OCI-LY1 (cell line): ENCODE results near the gene BAIAP2L2.

Experiments
- H2AFZ ChIP-seq: fragments of 200-600 bp; sonication (generic), shearing (Covaris generic); 2 replicates; pipeline ENCODE4 v1.6.0; 2014; ENCODE audit warnings: antibody characterized with exemption, mild to moderate bottlenecking, low read length
- H3F3A ChIP-seq: fragments of 200-600 bp; sonication (generic), shearing (Covaris generic); 2 replicates; pipeline ENCODE4 v1.6.0; 2014; ENCODE audit warnings: mild to moderate bottlenecking, antibody characterized with exemption, low read length, moderate library complexity; ENCODE audit not compliant: insufficient read depth
- H3K27ac ChIP-seq: fragments of 200-600 bp; sonication (generic); 2 replicates; pipeline ENCODE4 v1.5.1; 2014; ENCODE audit warnings: low read length, mixed run types, mild to moderate bottlenecking, low read depth; ENCODE audit not compliant: poor library complexity, severe bottlenecking
- H3K27me3 ChIP-seq: fragments of 200-600 bp; sonication (generic); 2 replicates; pipeline ENCODE4 v1.6.0; 2014; ENCODE audit warnings: antibody characterized with exemption, mild to moderate bottlenecking, low read length, moderate library complexity; ENCODE audit not compliant: insufficient read depth
- H3K36me3 ChIP-seq: fragments of 200-600 bp; sonication (generic); 2 replicates; pipeline ENCODE4 v1.6.1; 2014; ENCODE audit warnings: mild to moderate bottlenecking, antibody characterized with exemption, low read length, moderate library complexity, mixed read lengths; ENCODE audit not compliant: insufficient read depth
- H3K4me1 ChIP-seq: fragments of 200-600 bp; sonication (generic); 2 replicates; pipeline ENCODE4 v1.5.1; 2014; ENCODE audit warnings: mild to moderate bottlenecking, low read length, moderate library complexity; ENCODE audit not compliant: insufficient read depth, severe bottlenecking
- H3K4me2 ChIP-seq: fragments of 200-600 bp; sonication (generic), shearing (Covaris generic); 2 replicates; pipeline ENCODE4 v1.6.1; 2014; ENCODE audit warnings: low read length
- H3K4me3 ChIP-seq: fragments of 200-600 bp; sonication (generic); 2 replicates; pipeline ENCODE4 v1.5.1; 2014; ENCODE audit warnings: low read length, low read depth, mild to moderate bottlenecking, mixed read lengths; ENCODE audit not compliant: poor library complexity, severe bottlenecking
- H3K79me2 ChIP-seq: fragments of 200-600 bp; shearing (Covaris generic); 2 replicates; pipeline ENCODE4 v1.6.1; 2016; ENCODE audit warnings: mixed run types, low read length, mixed read lengths; ENCODE audit not compliant: insufficient read depth
- H3K9ac ChIP-seq: fragments of 200-600 bp; sonication (generic), shearing (Covaris generic); 2 replicates; pipeline ENCODE4 v1.6.1; 2014; ENCODE audit warnings: mild to moderate bottlenecking, low read length, mixed read lengths
- H3K9me2 ChIP-seq: fragments of 200-600 bp; sonication (generic), shearing (Covaris generic); 2 replicates; pipeline ENCODE4 v1.6.1; 2014; ENCODE audit warnings: low read depth, mild to moderate bottlenecking, low read length, mixed read lengths
- H3K9me3 ChIP-seq: fragments of 200-600 bp; shearing (Covaris generic); 2 replicates; pipeline ENCODE4 v1.6.1; 2014; ENCODE audit warnings: low read length, mixed read lengths
- H4K20me1 ChIP-seq: fragments of 200-600 bp; sonication (generic), shearing (Covaris generic); 2 replicates; pipeline ENCODE4 v1.6.0; 2016; ENCODE audit warnings: mild to moderate bottlenecking, low read length; ENCODE audit not compliant: insufficient read depth
- CTCF ChIP-seq: fragments of 200-600 bp; sonication (generic), shearing (Covaris generic); IDR thresholded peaks from 2 replicates; pipeline ENCODE4 v1.5.1; 2017; ENCODE audit warnings: mild to moderate bottlenecking, antibody characterized with exemption, low read length, moderate library complexity, mixed read lengths
- EZH2 ChIP-seq: fragments of 200-600 bp; sonication (generic), shearing (Covaris generic); IDR thresholded peaks from 2 replicates; pipeline ENCODE4 v1.8.0; 2017; ENCODE audit warnings: borderline replicate concordance, mixed run types, mild to moderate bottlenecking, antibody characterized with exemption, low read length, moderate library complexity, mixed read lengths

The BAIAP2L2 gene

GRCh38 chr22:38070250-38070921 is 40.1 kb downstream of the BAIAP2L2 start:
- no peaks in the 10 kb centered on the region for H3K9me2 ChIP-seq
- no peaks in the 10 kb centered on the region for H3K9me3 ChIP-seq
- H3K36me3 ChIP-seq, result peaks cover 19% of the 10 kb centered on the region; the same call in 1 of the 2 replicates
- H3F3A ChIP-seq, result no peaks in the 10 kb centered on the region
- no peak overlapping the region for H3K9ac ChIP-seq
- no peaks in the 10 kb centered on the region for H3K27me3 ChIP-seq
- no peak overlapping the region for H3K4me3 ChIP-seq
- H3K27ac ChIP-seq, result no peak overlapping the region
- TF ChIP-seq EZH2 (no peak), CTCF (no peak)
- no peak overlapping the region for H2AFZ ChIP-seq
- no peaks in the 10 kb centered on the region for H3K79me2 ChIP-seq
- H4K20me1 ChIP-seq, result no peaks in the 10 kb centered on the region
- no peaks in the 10 kb centered on the region for H3K4me1 ChIP-seq
- H3K4me2 ChIP-seq, result no peak overlapping the region

GRCh38 chr22:38069372-38070249 is 40.9 kb downstream of the BAIAP2L2 start:
- Histone ChIP-seq H3F3A (no peaks in the 10 kb centered on the region), H3K9me2 (no peaks in the 10 kb centered on the region), H3K79me2 (no peaks in the 10 kb centered on the region), H3K27me3 (no peaks in the 10 kb centered on the region), H2AFZ (no peak overlapping the region), H3K4me3 (no peak overlapping the region), H3K4me2 (no peak overlapping the region), H3K4me1 (no peaks in the 10 kb centered on the region), H4K20me1 (no peaks in the 10 kb centered on the region), H3K27ac (no peak overlapping the region), H3K9me3 (no peaks in the 10 kb centered on the region), H3K36me3 (peaks cover 19% of the 10 kb centered on the region; the same call in 1 of the 2 replicates), H3K9ac (no peak overlapping the region)
- no peak for TF ChIP-seq EZH2
- TF ChIP-seq CTCF, result peak; percentile 36; the same call in 1 of the 2 replicates

GRCh38 chr22:38068641-38069371 is 41.7 kb downstream of the BAIAP2L2 start:
- no peak overlapping the region for H2AFZ ChIP-seq
- H3K9me2 ChIP-seq, result no peaks in the 10 kb centered on the region
- no peaks in the 10 kb centered on the region for H3K79me2 ChIP-seq
- no peaks in the 10 kb centered on the region for H4K20me1 ChIP-seq
- no peak for TF ChIP-seq CTCF
- H3K4me3 ChIP-seq, result no peak overlapping the region
- no peak overlapping the region for H3K9ac ChIP-seq
- no peaks in the 10 kb centered on the region for H3F3A ChIP-seq
- H3K36me3 ChIP-seq, result peaks cover 15% of the 10 kb centered on the region; the same call in 1 of the 2 replicates
- no peaks in the 10 kb centered on the region for H3K27me3 ChIP-seq
- H3K4me1 ChIP-seq, result no peaks in the 10 kb centered on the region
- no peak overlapping the region for H3K4me2 ChIP-seq
- no peaks in the 10 kb centered on the region for H3K9me3 ChIP-seq
- no peak overlapping the region for H3K27ac ChIP-seq
